DMS79 (cell line): Measurements from ENCODE around the gene SPARCL1.
"Not testable (repeated sequence)": the region's sequence is repeated elsewhere in the genome, so short reads cannot be mapped to it uniquely, and the experiment has no call there.

Source experiments
- DNase-seq: peaks from one replicate; lab custom pipeline; 2025; lab: John Stamatoyannopoulos, UW

Gene SPARCL1

DNA sequence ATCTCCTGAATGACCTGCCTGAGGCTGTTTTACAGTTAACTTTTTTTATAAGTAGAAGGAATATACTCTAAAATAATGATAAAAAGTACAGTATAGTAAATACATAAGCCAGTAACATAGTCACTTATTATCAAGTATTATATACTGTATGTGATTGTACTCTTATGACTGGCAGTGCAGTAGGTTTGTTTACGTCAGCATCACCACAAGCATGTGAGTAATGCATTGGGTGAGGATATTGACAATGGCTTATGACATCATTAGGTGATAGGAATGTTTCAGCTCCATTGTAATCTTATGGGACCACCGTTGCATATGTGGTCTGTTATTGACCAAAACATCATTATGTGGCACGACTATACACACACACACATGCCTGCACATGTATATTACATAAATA, 86.3 kb downstream of the SPARCL1 start:
- DNase-seq, result no peak

GRCh38 chr4:87433342-87433741, 95.8 kb downstream of the SPARCL1 start:
- no peak for DNase-seq

DNA sequence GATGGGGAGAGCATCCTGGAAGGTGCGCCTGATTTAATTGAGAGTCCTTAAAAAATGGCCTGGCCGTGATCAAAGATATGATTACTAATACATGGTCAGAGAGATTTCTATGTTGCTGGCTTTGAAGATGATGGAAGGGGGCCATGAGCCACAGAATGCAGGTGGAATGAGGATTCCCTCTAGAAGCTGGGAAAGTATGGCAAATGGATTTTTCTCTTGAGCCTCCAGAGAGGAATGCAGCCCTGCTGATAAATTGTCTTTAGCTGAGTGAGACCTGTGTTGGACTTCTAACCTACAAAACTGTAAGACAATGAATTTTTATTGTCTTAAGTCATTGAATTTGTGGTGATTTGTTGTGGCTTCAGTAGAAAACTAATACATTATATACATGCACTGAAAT, 99.1 kb downstream of the SPARCL1 start:
- no peak for DNase-seq

DNA sequence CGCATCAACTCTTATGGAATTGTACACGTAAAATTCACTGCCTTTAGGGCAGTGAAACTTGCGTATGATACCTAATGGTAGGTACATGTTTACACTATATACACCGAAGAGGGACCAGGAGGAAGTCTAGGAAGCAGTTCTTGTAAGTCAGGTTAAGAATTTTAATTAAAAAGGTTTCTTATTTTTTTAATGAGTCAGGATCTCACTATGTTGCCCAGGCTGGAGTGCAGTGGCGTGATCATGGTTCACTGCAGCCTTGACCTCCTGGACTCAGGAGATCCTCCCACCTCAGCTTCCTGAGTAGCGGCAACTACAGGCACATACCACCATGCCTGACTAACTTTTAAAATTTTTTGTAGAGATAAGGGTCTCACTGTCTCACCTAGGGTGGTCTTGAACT, 100.2 kb downstream of the SPARCL1 start:
- DNase-seq, result no peak

DNA sequence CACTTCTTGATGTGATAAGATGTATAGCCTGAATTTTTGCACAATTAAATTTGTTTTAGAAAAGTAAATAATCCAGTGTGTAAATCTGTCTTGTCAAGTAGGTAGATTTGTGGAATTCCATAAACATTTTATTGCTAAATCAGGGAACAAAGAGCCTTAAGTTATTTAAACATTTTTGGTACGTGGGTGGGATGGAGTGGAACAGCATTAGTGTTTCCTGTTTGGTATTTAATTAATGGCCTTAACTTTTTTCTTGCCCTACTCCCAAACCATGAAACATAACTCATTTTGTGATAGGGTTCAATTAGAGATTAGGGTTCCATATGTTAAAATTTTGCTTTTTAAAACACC, 101.7 kb downstream of the SPARCL1 start:
- DNase-seq, result no peak

GRCh38 chr4:87426865-87427517, 102.2 kb downstream of the SPARCL1 start:
- no peak for DNase-seq

GRCh38 chr4:87425711-87426110, 103.5 kb downstream of the SPARCL1 start:
- no peak for DNase-seq

GRCh38 chr4:87424099-87424543, 105.1 kb downstream of the SPARCL1 start:
- not testable (repeated sequence) for DNase-seq
